GM12878 (cell line): ENCODE data around the gene NTF3. TPM values are rescaled to one million over a fixed set of nuclear protein-coding genes. Genes with fewer than 3 reads are reported as not detected.

Source experiments
- ATAC-seq: fragments of 200-7000 bp; cut with Tn5 transposase; 3 replicates; pipeline ENCODE4 v1.9.1; 2020; ENCODE audit warnings: mild to moderate bottlenecking, moderate library complexity
- BruUV-seq: library from RNA; stranded (reverse); fragments of 400-500 nt; replicated peaks from 2 replicates; lab custom pipeline; 2021; lab: Mats Ljungman, UMichigan
- CTCF ChIA-PET: fragments of 300-600 bp; sonication (Branson Sonifier 250); formaldehyde crosslinking; extraction: SDS; loops from one replicate; lab custom pipeline; 2021; ENCODE audit warnings: inconsistent platforms; lab: Yijun Ruan, JAX
- POLR2A ChIA-PET: fragments of 350-600 bp; formaldehyde crosslinking; extraction: SDS; loops from one replicate; lab custom pipeline; 2021; ENCODE audit warnings: inconsistent platforms; lab: Charles Lee
- RAD21 ChIA-PET: fragments of 300-600 bp; sonication (Branson Sonifier 250); formaldehyde crosslinking; loops from one replicate; lab custom pipeline; 2023; ENCODE audit warnings: antibody characterized with exemption; ENCODE audit not compliant: unreplicated experiment; lab: Charles Lee
- SMC1A ChIA-PET: fragments of 300-600 bp; sonication (Branson Sonifier 250); formaldehyde crosslinking; loops from one replicate; lab custom pipeline; 2023; ENCODE audit not compliant: unreplicated experiment, uncharacterized antibody; lab: Charles Lee
- DNase-seq: peaks from one replicate; pipeline ENCODE4 v3.0.0-alpha.2; 2011; ENCODE audit warnings: low read depth, low spot score
- FAIRE-seq: peaks from 3 replicates; lab custom pipeline; 2011; peaks lifted over from hg19 to GRCh38; lab: Jason Lieb, UNC
- H2AFZ ChIP-seq: 2 replicates; pipeline ENCODE4 v1.6.0; 2011; ENCODE audit warnings: low read depth, low read length, control low read depth; ENCODE audit not compliant: control insufficient read depth
- H3K27ac ChIP-seq: 2 replicates; pipeline ENCODE4 v1.5.1; 2011; ENCODE audit warnings: control low read depth; ENCODE audit not compliant: control insufficient read depth, insufficient read depth
- H3K27me3 ChIP-seq, 2 experiments: replicated peaks in 1 of 2; 2 replicates each; pipeline versions ENCODE4 v1.6.0 to v1.6.1; 2011; ENCODE audit warnings: low read length in 1 of 2; ENCODE audit not compliant: control insufficient read depth in 2 of 2, insufficient read depth in 2 of 2
- H3K36me3 ChIP-seq, 2 experiments: 2 replicates each; pipeline ENCODE4 v1.5.1; 2011; ENCODE audit warnings: low read length in 1 of 2; ENCODE audit not compliant: control insufficient read depth in 2 of 2, insufficient read depth in 2 of 2
- H3K4me1 ChIP-seq: 2 replicates; pipeline ENCODE4 v1.6.1; 2011; ENCODE audit warnings: mild to moderate bottlenecking, low read length, moderate library complexity, mixed read lengths; ENCODE audit not compliant: control insufficient read depth, insufficient read depth
- H3K4me2 ChIP-seq: 2 replicates; pipeline ENCODE4 v1.6.0; 2011; ENCODE audit warnings: control low read depth; ENCODE audit not compliant: control insufficient read depth, insufficient read depth
- H3K4me3 ChIP-seq: fragments of 200-600 bp; sonication (generic); 2 replicates; pipeline ENCODE4 v1.5.1; 2016
- H3K79me2 ChIP-seq: 2 replicates; pipeline ENCODE4 v1.6.0; 2011; ENCODE audit warnings: low read length; ENCODE audit not compliant: control insufficient read depth, insufficient read depth
- H3K9ac ChIP-seq: 2 replicates; pipeline ENCODE4 v1.8.0; 2011; ENCODE audit warnings: low read length, control low read depth, mixed read lengths; ENCODE audit not compliant: control insufficient read depth, insufficient read depth
- H3K9me3 ChIP-seq: replicated peaks from 3 replicates; pipeline ENCODE4 v1.5.1; 2011; ENCODE audit warnings: mild to moderate bottlenecking, low read length; ENCODE audit not compliant: control insufficient read depth, insufficient read depth
- H4K20me1 ChIP-seq: 2 replicates; pipeline ENCODE4 v1.6.0; 2011; ENCODE audit not compliant: control insufficient read depth, insufficient read depth
- EED ChIP-seq: sonication (generic); IDR thresholded peaks from 2 replicates; pipeline ENCODE4 v1.6.1; 2016; ENCODE audit warnings: antibody characterized with exemption, low read depth
- EP300 ChIP-seq, 2 experiments: fragments of 150-350 bp in 1 of 2; IDR thresholded peaks; 2 replicates each; pipeline ENCODE4 v1.6.1; 2011 to 2012; ENCODE audit warnings: low read depth in 2 of 2, low read length in 2 of 2, borderline replicate concordance in 1 of 2, improper control_type of control experiment in 1 of 2, inconsistent platforms in 1 of 2; ENCODE audit not compliant: control insufficient read depth in 1 of 2
- FOXK2 ChIP-seq: fragments of 450-650 bp; IDR thresholded peaks from 2 replicates; pipeline ENCODE4 v1.6.1; 2017; ENCODE audit warnings: mild to moderate bottlenecking, moderate library complexity
- FOXM1 ChIP-seq: IDR thresholded peaks from 2 replicates; pipeline ENCODE4 v1.6.1; 2012; ENCODE audit warnings: low read depth, mild to moderate bottlenecking, inconsistent platforms, low read length, moderate library complexity
- HDAC2 ChIP-seq: fragments of 200-600 bp; sonication (generic); IDR thresholded peaks from 2 replicates; pipeline ENCODE4 v1.6.1; 2017
- HSF1 ChIP-seq: fragments of 150-350 bp; IDR thresholded peaks from 2 replicates; pipeline ENCODE4 v1.6.1; 2014; ENCODE audit warnings: mild to moderate bottlenecking, low read depth, low read length
- IRF4 ChIP-seq: IDR thresholded peaks from 2 replicates; pipeline ENCODE4 v1.6.1; 2011; ENCODE audit warnings: low read depth, low read length
- RAD21 ChIP-seq: IDR thresholded peaks from 2 replicates; pipeline ENCODE4 v1.6.1; 2011; ENCODE audit warnings: mild to moderate bottlenecking, low read depth, low read length, moderate library complexity; ENCODE audit not compliant: insufficient read depth
- RELA ChIP-seq: fragments of 450-650 bp; IDR thresholded peaks from 2 replicates; pipeline ENCODE4 v1.8.0; 2014; ENCODE audit warnings: borderline replicate concordance; ENCODE audit not compliant: partially characterized antibody
- RUNX3 ChIP-seq: IDR thresholded peaks from 2 replicates; pipeline ENCODE4 v1.6.1; 2012; ENCODE audit warnings: low read length, inconsistent platforms
- SUPT20H ChIP-seq: IDR thresholded peaks from 2 replicates; pipeline ENCODE4 v1.6.1; 2011; ENCODE audit warnings: low read depth, mild to moderate bottlenecking, low read length, moderate library complexity, borderline replicate concordance; ENCODE audit not compliant: control insufficient read depth
- TARDBP ChIP-seq: IDR thresholded peaks from 2 replicates; pipeline ENCODE4 v1.6.1; 2016; ENCODE audit warnings: borderline replicate concordance
- TCF12 ChIP-seq: IDR thresholded peaks from 2 replicates; pipeline ENCODE4 v1.6.1; 2011; ENCODE audit warnings: low read depth, mild to moderate bottlenecking, low read length
- ZBED1 ChIP-seq: IDR thresholded peaks from 2 replicates; pipeline ENCODE4 v1.6.1; 2016; ENCODE audit warnings: borderline replicate concordance
- ZNF24 ChIP-seq: fragments of 450-650 bp; IDR thresholded peaks from 2 replicates; pipeline ENCODE4 v1.6.1; 2017; ENCODE audit warnings: antibody characterized with exemption, mild to moderate bottlenecking
- ZNF274 ChIP-seq: IDR thresholded peaks from one replicate; pipeline ENCODE4 v1.8.0; 2011; ENCODE audit not compliant: insufficient read length, insufficient read depth
- ZNF592 ChIP-seq: fragments of 450-650 bp; IDR thresholded peaks from 2 replicates; pipeline ENCODE4 v1.6.1; 2017; ENCODE audit warnings: mild to moderate bottlenecking, moderate library complexity
- WGBS: methylation state at CpG from one replicate; pipeline ENCODE4 v1.1.6; 2016; ENCODE audit warnings: low lambda C conversion rate; ENCODE audit not compliant: insufficient replicate concordance, insufficient coverage; ENCODE audit errors: missing lambda C conversion rate; 5-methylcytosine and 5-hydroxymethylcytosine counted together
- in situ Hi-C: fragments of 300-500 bp; cut with MboI; formaldehyde crosslinking; loops from 9 replicates; pipeline ENCODE4 v1.14.3; 2018; ENCODE audit warnings: mixed read lengths
- intact Hi-C: fragments of 100-400 bp; cut with micrococcal nuclease; formaldehyde crosslinking; loops from one replicate; pipeline ENCODE4 v1.14.2; 2022; ENCODE audit not compliant: unreplicated experiment
- polyA plus RNA-seq, 11 experiments: library from polyadenylated mRNA; depleted of rRNA in 4 of 11; unstranded in 6 of 11; stranded (reverse) in 5 of 11; fragments of >200 nt; fragmentation: Nextera tagmentation in 4 of 11; fragmentation: Illumina TruSeq in 1 of 11; extraction: Ambion mirVana in 4 of 11; extraction: Trizol in 1 of 11; gene quantifications; 1 replicate in 1 of 11; 2 replicates in 10 of 11; pipeline versions ENCODE4 v1.2.1 to v1.2.3, GENCODE V29; 2011 to 2016; ENCODE audit warnings: inconsistent platforms in 2 of 11, missing spikeins in 2 of 11, low read depth in 1 of 11
- total RNA-seq, 4 experiments: library from RNA; depleted of rRNA in 3 of 4; stranded (reverse); fragments of >200 nt in 3 of 4; fragmentation: Illumina TruSeq in 1 of 4; extraction: Trizol in 1 of 4; gene quantifications; 2 replicates each; pipeline versions ENCODE4 v1.2.1 to v1.2.3, GENCODE V29; 2013 to 2021
- TF ChIP-seq, protein P1 (sequence below): IDR thresholded peaks from 2 replicates; pipeline ENCODE4 v1.6.1; 2012; ENCODE audit warnings: low read depth, low read length, improper control_type of control experiment
- TF ChIP-seq, protein P2 (sequence below): IDR thresholded peaks from 2 replicates; pipeline ENCODE4 v1.6.1; 2011; ENCODE audit warnings: low read depth, mild to moderate bottlenecking, low read length, moderate library complexity, borderline replicate concordance; ENCODE audit errors: extremely low read depth

NTF3 gene
- total and polyA plus RNA-seq, 10 of the 15 experiments (the other 5 are each of a cell fraction or from before 2014, with no cell fraction given), result 0.07 TPM; not detected in 9

DNA sequence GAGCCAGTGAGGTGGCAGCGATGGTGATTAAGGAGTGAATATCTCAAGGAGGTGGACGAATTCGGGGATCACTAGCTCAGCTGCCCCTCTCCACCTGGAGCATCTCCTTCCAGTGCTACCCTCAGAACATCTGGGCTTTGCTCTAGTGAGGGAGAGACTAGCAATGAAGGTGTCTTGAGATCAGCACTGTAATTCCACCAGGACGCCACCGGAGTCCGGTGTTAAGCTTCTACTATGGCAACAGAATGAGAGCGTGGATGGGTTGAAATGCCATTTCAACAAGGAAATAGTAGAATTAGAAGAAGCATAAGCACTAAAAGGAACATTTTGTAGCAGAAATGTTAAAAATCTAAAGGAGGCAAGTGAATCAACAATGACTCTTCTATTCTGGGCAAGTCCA, 61.1 kb downstream of the NTF3 start (continued):
- no peak for TF ChIP-seq ZNF592
- TF ChIP-seq, protein P1, sequence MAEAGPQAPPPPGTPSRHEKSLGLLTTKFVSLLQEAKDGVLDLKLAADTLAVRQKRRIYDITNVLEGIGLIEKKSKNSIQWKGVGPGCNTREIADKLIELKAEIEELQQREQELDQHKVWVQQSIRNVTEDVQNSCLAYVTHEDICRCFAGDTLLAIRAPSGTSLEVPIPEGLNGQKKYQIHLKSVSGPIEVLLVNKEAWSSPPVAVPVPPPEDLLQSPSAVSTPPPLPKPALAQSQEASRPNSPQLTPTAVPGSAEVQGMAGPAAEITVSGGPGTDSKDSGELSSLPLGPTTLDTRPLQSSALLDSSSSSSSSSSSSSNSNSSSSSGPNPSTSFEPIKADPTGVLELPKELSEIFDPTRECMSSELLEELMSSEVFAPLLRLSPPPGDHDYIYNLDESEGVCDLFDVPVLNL, result no peak
- no peak for TF ChIP-seq RUNX3
- TF ChIP-seq RELA, result no peak
- no peak for TF ChIP-seq ZBED1
- no peak for TF ChIP-seq ZNF274
- no peak for TF ChIP-seq TCF12

DNA sequence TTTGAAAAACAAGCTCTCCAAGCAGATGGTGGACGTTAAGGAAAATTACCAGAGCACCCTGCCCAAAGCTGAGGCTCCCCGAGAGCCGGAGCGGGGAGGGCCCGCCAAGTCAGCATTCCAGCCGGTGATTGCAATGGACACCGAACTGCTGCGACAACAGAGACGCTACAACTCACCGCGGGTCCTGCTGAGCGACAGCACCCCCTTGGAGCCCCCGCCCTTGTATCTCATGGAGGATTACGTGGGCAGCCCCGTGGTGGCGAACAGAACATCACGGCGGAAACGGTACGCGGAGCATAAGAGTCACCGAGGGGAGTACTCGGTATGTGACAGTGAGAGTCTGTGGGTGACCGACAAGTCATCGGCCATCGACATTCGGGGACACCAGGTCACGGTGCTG, 62.4 kb downstream of the NTF3 start:
- Histone ChIP-seq H3K4me3 (no peak overlapping the region), H3K9me3 (no peaks in the 10 kb centered on the region), H3K9ac (no peak overlapping the region), H4K20me1 (no peaks in the 10 kb centered on the region), H3K79me2 (no peaks in the 10 kb centered on the region), H3K27me3 (peaks cover 0 to 1% of the 10 kb centered on the region in 2 experiments; a peak in 2 of 4 replicates), H3K27ac (no peak overlapping the region), H3K36me3 (no peaks in the 10 kb centered on the region), H3K4me1 (no peaks in the 10 kb centered on the region), H2AFZ (no peak overlapping the region), H3K4me2 (no peak overlapping the region)
- ChIA-PET CTCF (no interaction called here), RAD21 (no interaction called here), SMC1A (no interaction called here), POLR2A (no interaction called here)
- ATAC-seq, result no peak
- DNase-seq, result no peak
- WGBS, result 80% methylated on average over 28 of the region's 28 CpGs
- in situ Hi-C loops, result no loop called here
- intact Hi-C loops, result no loop called here
- no TSS peak for BruUV-seq
- FAIRE-seq, result no peak
- TF ChIP-seq FOXM1 (no peak), HSF1 (no peak), RAD21 (no peak), TARDBP (no peak), FOXK2 (no peak), ZNF24 (no peak), IRF4 (no peak), EP300 (IDR thresholded peaks at IDR 0.05; ENCODE audit: borderline replicate concordance in 1 of 2, control insufficient read depth in 1 of 2, low read depth in 2 of 2, low read length in 2 of 2) (no peak), SUPT20H (no peak), HDAC2 (no peak), EED (no peak)
- TF ChIP-seq, protein P2, sequence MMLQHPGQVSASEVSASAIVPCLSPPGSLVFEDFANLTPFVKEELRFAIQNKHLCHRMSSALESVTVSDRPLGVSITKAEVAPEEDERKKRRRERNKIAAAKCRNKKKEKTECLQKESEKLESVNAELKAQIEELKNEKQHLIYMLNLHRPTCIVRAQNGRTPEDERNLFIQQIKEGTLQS, result no peak
